Ascending aorta (tissue), 2 donors: Measurements from ENCODE around the gene OR7A10. TPM values are rescaled to one million over a fixed set of nuclear protein-coding genes. Genes with fewer than 3 reads are reported as not detected.

Source experiments
- DNase-seq, 2 donors: peaks; one replicate each; pipeline ENCODE4 v3.0.0-alpha.2; 2019; ENCODE audit warnings: low spot score in 2 of 2
- H3K27ac ChIP-seq, 2 donors: fragments of 200-600 bp; sonication (generic); one replicate each; pipeline ENCODE4 v1.5.1; 2016 to 2017; ENCODE audit warnings: mild to moderate bottlenecking in 1 of 2
- H3K27me3 ChIP-seq: fragments of 200-600 bp; sonication (generic); one replicate; pipeline ENCODE4 v1.5.1; 2017
- H3K36me3 ChIP-seq, 2 donors: fragments of 200-600 bp; sonication (generic); one replicate each; pipeline ENCODE4 v1.5.1; 2016
- H3K4me1 ChIP-seq, 2 donors: fragments of 200-600 bp; sonication (generic); one replicate each; pipeline ENCODE4 v1.5.1; 2016 to 2017; ENCODE audit warnings: mild to moderate bottlenecking in 1 of 2
- H3K4me3 ChIP-seq, 2 donors: fragments of 200-600 bp; sonication (generic); one replicate each; pipeline ENCODE4 v1.5.1; 2016 to 2017; ENCODE audit warnings: mild to moderate bottlenecking in 1 of 2
- H3K9me3 ChIP-seq, 2 donors: fragments of 200-600 bp; sonication (generic); one replicate each; pipeline ENCODE4 v1.5.1; 2016
- CTCF ChIP-seq, 3 experiments: fragments of 200-600 bp in 2 of 3; fragments of 450-650 bp in 1 of 3; sonication (generic) in 2 of 3; IDR thresholded peaks; one replicate each; pipeline ENCODE4 v1.5.1; 2016 to 2019; ENCODE audit warnings: antibody characterized with exemption in 3 of 3, mild to moderate bottlenecking in 1 of 3, moderate library complexity in 1 of 3
- intact Hi-C: fragments of 100-400 bp; cut with DNase I; formaldehyde crosslinking; loops from one replicate; pipeline ENCODE4 v1.15.1; 2023
- total RNA-seq: library from RNA; depleted of rRNA; stranded (reverse); fragments of >200 nt; gene quantifications from one replicate; pipeline ENCODE4 v1.1.0, GENCODE V29; 2016

The OR7A10 gene
- total RNA-seq, 1 donor from 2014 or later = not detected

GRCh38 chr19:14868497-14868896 lies 19.8 kb upstream of the OR7A10 start:
- H3K27me3 ChIP-seq = no peaks in the 10 kb centered on the region
- no peak for DNase-seq
- H3K36me3 ChIP-seq = no peaks in the 10 kb centered on the region
- H3K4me1 ChIP-seq = no peaks in the 10 kb centered on the region
- intact Hi-C loops = no loop called here
- no peak for TF ChIP-seq CTCF (IDR thresholded peaks at IDR 0.05)
- no peak overlapping the region for H3K27ac ChIP-seq
- H3K9me3 ChIP-seq = no peaks in the 10 kb centered on the region
- no peak overlapping the region for H3K4me3 ChIP-seq

GRCh38 chr19:14843578-14843977 lies 5.1 kb downstream of the OR7A10 start:
- no peak for TF ChIP-seq CTCF (IDR thresholded peaks at IDR 0.05)
- Histone ChIP-seq H3K4me3 (no peak overlapping the region), H3K36me3 (no peaks in the 10 kb centered on the region), H3K27ac (no peak overlapping the region), H3K4me1 (no peaks in the 10 kb centered on the region), H3K27me3 (no peaks in the 10 kb centered on the region), H3K9me3 (no peaks in the 10 kb centered on the region)
- intact Hi-C loops = no loop called here
- DNase-seq = no peak

- H3K36me3 ChIP-seq = no peaks in the 10 kb centered on the region
- no peak for DNase-seq
- H3K4me3 ChIP-seq = no peak overlapping the region
- intact Hi-C loops = no loop called here
- no peaks in the 10 kb centered on the region for H3K9me3 ChIP-seq
- H3K27me3 ChIP-seq = no peaks in the 10 kb centered on the region
- no peaks in the 10 kb centered on the region for H3K4me1 ChIP-seq
- H3K27ac ChIP-seq = no peak overlapping the region
- TF ChIP-seq CTCF (IDR thresholded peaks at IDR 0.05) = no peak
These were observed 5.6 kb downstream of the OR7A10 start for GRCh38 chr19:14843169-14843568.

GRCh38 chr19:14840206-14840605 lies 8.5 kb downstream of the OR7A10 start:
- Histone ChIP-seq H3K36me3 (no peaks in the 10 kb centered on the region), H3K4me3 (no peak overlapping the region), H3K27ac (no peak overlapping the region), H3K27me3 (no peaks in the 10 kb centered on the region), H3K4me1 (no peaks in the 10 kb centered on the region), H3K9me3 (no peaks in the 10 kb centered on the region)
- no peak for DNase-seq
- intact Hi-C loops = no loop called here
- no peak for TF ChIP-seq CTCF (IDR thresholded peaks at IDR 0.05)

GRCh38 chr19:14837391-14837790 lies 11.3 kb downstream of the OR7A10 start:
- Histone ChIP-seq H3K27me3 (no peaks in the 10 kb centered on the region), H3K27ac (no peak overlapping the region), H3K4me3 (no peak overlapping the region), H3K4me1 (no peaks in the 10 kb centered on the region), H3K36me3 (no peaks in the 10 kb centered on the region), H3K9me3 (no peaks in the 10 kb centered on the region)
- no peak for TF ChIP-seq CTCF (IDR thresholded peaks at IDR 0.05)
- intact Hi-C loops = no loop called here
- DNase-seq = no peak

- H3K4me1 ChIP-seq = no peaks in the 10 kb centered on the region
- H3K9me3 ChIP-seq = no peaks in the 10 kb centered on the region
- DNase-seq = no peak
- intact Hi-C loops = no loop called here
- TF ChIP-seq CTCF (IDR thresholded peaks at IDR 0.05) = no peak
- H3K27ac ChIP-seq = no peak within 1 kb of the TSS
- no peak within 1 kb of the TSS for H3K4me3 ChIP-seq
- H3K27me3 ChIP-seq = no peaks in the 10 kb centered on the region
- no peaks in the 10 kb centered on the region for H3K36me3 ChIP-seq
These were observed 13.7 kb downstream of the OR7A10 start, which contains the start of the genes OR7A5 and OR7C1 for GRCh38 chr19:14835011-14835410. TSS of gene OR7A5 (minus strand) at chr19:14835185. CDS start at chr19:14828241, 6,944 bp downstream. TSS of gene OR7C1 (minus strand) at chr19:14835185. CDS start at chr19:14800136, 35,049 bp downstream.
